HepG2 (cell line): ENCODE results near the gene MOAP1. TPM values are rescaled to one million over a fixed set of nuclear protein-coding genes. Genes with fewer than 3 reads are reported as not detected.

ENCODE experiments used
- AKNA ChIP-seq: sonication (generic); formaldehyde crosslinking; IDR thresholded peaks from 2 replicates; pipeline ENCODE4 v1.4.0; 2020; ENCODE audit warnings: missing genetic modification reagents, borderline replicate concordance
- E2F1 ChIP-seq: sonication (generic); formaldehyde crosslinking; IDR thresholded peaks from 2 replicates; pipeline ENCODE4 v1.5.0; 2020; ENCODE audit warnings: missing genetic modification reagents
- GPN1 ChIP-seq: sonication (generic); formaldehyde crosslinking; IDR thresholded peaks from 2 replicates; pipeline ENCODE4 v1.5.1; 2020; ENCODE audit warnings: missing genetic modification reagents, borderline replicate concordance
- HNF1A ChIP-seq, 2 experiments: sonication (generic) in 1 of 2; formaldehyde crosslinking in 1 of 2; IDR thresholded peaks; 2 replicates each; pipeline versions ENCODE4 v1.4.0 to v1.6.1; 2016 to 2020; ENCODE audit warnings: borderline replicate concordance in 1 of 2, low read depth in 1 of 2, mild to moderate bottlenecking in 1 of 2, missing genetic modification reagents in 1 of 2
- MIXL1 ChIP-seq: IDR thresholded peaks from 2 replicates; pipeline ENCODE4 v1.6.1; 2016
- MLX ChIP-seq: IDR thresholded peaks from 2 replicates; pipeline ENCODE4 v1.6.1; 2016
- RAD51 ChIP-seq: fragments of 450-650 bp; IDR thresholded peaks from 2 replicates; pipeline ENCODE4 v1.6.1; 2016; ENCODE audit warnings: borderline replicate concordance
- RXRB ChIP-seq: IDR thresholded peaks from 2 replicates; pipeline ENCODE4 v1.6.1; 2016; ENCODE audit warnings: borderline replicate concordance, missing genetic modification reagents, missing compliant biosample characterization
- SNAPC2 ChIP-seq: sonication (generic); formaldehyde crosslinking; IDR thresholded peaks from 2 replicates; pipeline ENCODE4 v1.8.1; 2022; ENCODE audit warnings: mild to moderate bottlenecking, missing genetic modification reagents
- ZKSCAN8 ChIP-seq: IDR thresholded peaks from 2 replicates; pipeline ENCODE4 v1.6.1; 2016; ENCODE audit warnings: borderline replicate concordance, missing genetic modification reagents, missing compliant biosample characterization
- ZNF362 ChIP-seq: sonication (generic); formaldehyde crosslinking; IDR thresholded peaks from 2 replicates; pipeline ENCODE4 v1.4.0; 2020; ENCODE audit warnings: missing genetic modification reagents, mild to moderate bottlenecking, borderline replicate concordance
- ZNF432 ChIP-seq: sonication (generic); formaldehyde crosslinking; IDR thresholded peaks from 2 replicates; pipeline ENCODE4 v1.5.0; 2020; ENCODE audit warnings: missing genetic modification reagents, mild to moderate bottlenecking, borderline replicate concordance
- ZNF569 ChIP-seq: sonication (generic); formaldehyde crosslinking; IDR thresholded peaks from 2 replicates; pipeline ENCODE4 v1.5.0; 2020; ENCODE audit warnings: mild to moderate bottlenecking, missing genetic modification reagents, moderate library complexity, borderline replicate concordance
- ZNF878 ChIP-seq: sonication (generic); formaldehyde crosslinking; IDR thresholded peaks from 2 replicates; pipeline ENCODE4 v1.8.1; 2023; ENCODE audit warnings: mild to moderate bottlenecking, missing genetic modification reagents, moderate library complexity
- ZNF891 ChIP-seq: sonication (generic); formaldehyde crosslinking; IDR thresholded peaks from 2 replicates; pipeline ENCODE4 v1.5.0; 2020; ENCODE audit warnings: mild to moderate bottlenecking, missing genetic modification reagents
- ZSCAN22 ChIP-seq: sonication (generic); formaldehyde crosslinking; IDR thresholded peaks from 2 replicates; pipeline ENCODE4 v1.4.0; 2020; ENCODE audit warnings: mild to moderate bottlenecking, missing genetic modification reagents
- polyA plus RNA-seq, 8 experiments: library from polyadenylated mRNA; depleted of rRNA in 3 of 8; stranded (reverse) in 7 of 8; unstranded in 1 of 8; fragments of >200 nt; fragmentation: Illumina TruSeq in 4 of 8; extraction: Trizol in 4 of 8; gene quantifications; 2 replicates each; pipeline versions ENCODE4 v1.2.1 to v1.2.3, GENCODE V29; 2011 to 2016; ENCODE audit warnings: low read depth in 4 of 8, missing spikeins in 1 of 8, mixed read lengths in 1 of 8; ENCODE audit not compliant: insufficient read depth in 1 of 8
- total RNA-seq, 5 experiments: library from RNA; depleted of rRNA; stranded (reverse); fragments of >200 nt; fragmentation: Illumina TruSeq; extraction: Trizol; gene quantifications; 2 replicates each; pipeline ENCODE4 v1.2.3, GENCODE V29; 2016; ENCODE audit warnings: low read depth in 1 of 5

MOAP1 gene
- total and polyA plus RNA-seq, 2 of the 13 experiments (the other 11 are each of a cell fraction or from before 2014, with no cell fraction given): 14.6 to 47.0 TPM

- TF ChIP-seq HNF1A (IDR thresholded peaks at IDR 0.05; ENCODE audit: low read depth) (no peak), HNF1A (CRISPR knock-in tag; IDR thresholded peaks at IDR 0.05; ENCODE audit: borderline replicate concordance) (peak; percentile 31; the same call in 1 of the 2 replicates), SNAPC2 (CRISPR knock-in tag) (peak; percentile 76; the same call in 1 of the 2 replicates), GPN1 (CRISPR knock-in tag) (no peak), RAD51 (no peak), E2F1 (CRISPR knock-in tag) (peak; percentile 94), AKNA (no peak), ZSCAN22 (CRISPR knock-in tag) (0 out of 2 replicates have a peak, but pooled peaks have one; percentile 52), ZNF432 (CRISPR knock-in tag) (no peak), MIXL1 (CRISPR knock-in tag) (0 out of 2 replicates have a peak, but pooled peaks have one; percentile 12), ZNF569 (no peak), ZKSCAN8 (peak; percentile 25; the same call in 1 of the 2 replicates), ZNF362 (CRISPR knock-in tag) (no peak; the same call in 1 of the 2 replicates), ZNF891 (CRISPR knock-in tag) (peak; percentile 82; the same call in 1 of the 2 replicates), MLX (CRISPR knock-in tag) (no peak), ZNF878 (CRISPR knock-in tag) (no peak; the same call in 1 of the 2 replicates), RXRB (CRISPR knock-in tag) (no peak; the same call in 1 of the 2 replicates)
These were observed 22.2 kb upstream of the MOAP1 start, which contains the start of the genes GON7 and UBR7 (continued) for GRCh38 chr14:93206793-93207467.
